ENCODE data around the gene RAD18. TPM values are rescaled to one million over a fixed set of nuclear protein-coding genes. Genes with fewer than 3 reads are reported as not detected.

RAD18 gene
- total RNA-seq, 1 experiment from 2014 or later = 25.7 TPM

- DNase-seq (ENCODE audit: low read depth) = peak; percentile 95
These were observed 126.1 kb downstream of the RAD18 start for GRCh38 chr3:8837162-8837561.

GRCh38 chr3:8836096-8836495 lies 127.2 kb downstream of the RAD18 start:
- DNase-seq (ENCODE audit: low read depth) = no peak

GRCh38 chr3:8835385-8835784 lies 127.9 kb downstream of the RAD18 start:
- DNase-seq (ENCODE audit: low read depth) = no peak

GRCh38 chr3:8834974-8835373 lies 128.3 kb downstream of the RAD18 start:
- DNase-seq (ENCODE audit: low read depth) = no peak

- no peak for DNase-seq (ENCODE audit: low read depth)
These were observed 135.6 kb downstream of the RAD18 start for GRCh38 chr3:8827641-8828040.

Other genes with a start within 250 kb of the RAD18 start
- gene CAV3, start 229.7 kb downstream of the RAD18 start, total RNA-seq (2014; rRNA removed) = 20.3 and 30.4 TPM in 2 replicates
- gene OXTR, start 193.9 kb downstream of the RAD18 start, total RNA-seq (2014; rRNA removed) = 17.7 and 18.2 TPM in 2 replicates